ENCODE data around the gene RPAP3. TPM values are rescaled to one million over a fixed set of nuclear protein-coding genes. Genes with fewer than 3 reads are reported as not detected.
"Not testable (repeated sequence)": the region's sequence is repeated elsewhere in the genome, so short reads cannot be mapped to it uniquely, and the experiment has no call there.

RPAP3 gene
- total RNA-seq, 2 experiments from 2014 or later, result 38.4 to 40.7 TPM

- CTCF ChIA-PET, result interaction anchor here (3.1 kb wide), 1 partner anchor 10 kb away, joined by 16 read pairs; no protein-coding TSS in a partner anchor
These were observed 57.7 kb downstream of the RPAP3 start for GRCh38 chr12:47648056-47648579.

GRCh38 chr12:47642310-47642709, 63.5 kb downstream of the RPAP3 start:
- H3K4me3 Mint-ChIP-seq, H3K27me3 Mint-ChIP-seq, H3K4me1 Mint-ChIP-seq, H3K27ac Mint-ChIP-seq, DNase-seq, POLR2A ChIA-PET, CTCF ChIA-PET: not testable (repeated sequence)
- peaks cover 53% of the 10 kb centered on the region for H3K36me3 Mint-ChIP-seq (ENCODE audit: low read depth)
- H3K9me3 Mint-ChIP-seq, result peaks cover 36% of the 10 kb centered on the region

More at GRCh38 chr12:47648056-47648579, 57.7 kb downstream of the RPAP3 start:
- H3K27me3 Mint-ChIP-seq, result no peaks in the 10 kb centered on the region
- H3K4me1 Mint-ChIP-seq, result peaks cover 14% of the 10 kb centered on the region
- H3K4me3 Mint-ChIP-seq, result no peak overlapping the region
- H3K9me3 Mint-ChIP-seq, result peaks cover 10% of the 10 kb centered on the region
- peaks cover 14% of the 10 kb centered on the region for H3K36me3 Mint-ChIP-seq (ENCODE audit: low read depth)
- POLR2A ChIA-PET, result no interaction called here
- H3K27ac Mint-ChIP-seq, result no peak overlapping the region
- DNase-seq, result no peak

GRCh38 chr12:47636908-47637780, 68.7 kb downstream of the RPAP3 start:
- no peak overlapping the region for H3K27ac Mint-ChIP-seq
- POLR2A ChIA-PET, result interaction anchor here (1.3 kb wide), 1 partner anchor 421 kb away, joined by 4 read pairs; no protein-coding TSS in a partner anchor
- CTCF ChIA-PET, result interaction anchor here (0.6 to 3.6 kb wide), 14 partner anchors 9 to 604 kb away, joined by 3 to 16 read pairs (median 4); partner anchors contain the start of gene RPAP3
- peaks cover 7% of the 10 kb centered on the region for H3K4me1 Mint-ChIP-seq
- H3K27me3 Mint-ChIP-seq, result no peaks in the 10 kb centered on the region
- peaks cover 21% of the 10 kb centered on the region for H3K9me3 Mint-ChIP-seq
- no peak overlapping the region for H3K4me3 Mint-ChIP-seq
- peaks cover 52% of the 10 kb centered on the region for H3K36me3 Mint-ChIP-seq (ENCODE audit: low read depth)
- peak; percentile 54 for DNase-seq

DNA sequence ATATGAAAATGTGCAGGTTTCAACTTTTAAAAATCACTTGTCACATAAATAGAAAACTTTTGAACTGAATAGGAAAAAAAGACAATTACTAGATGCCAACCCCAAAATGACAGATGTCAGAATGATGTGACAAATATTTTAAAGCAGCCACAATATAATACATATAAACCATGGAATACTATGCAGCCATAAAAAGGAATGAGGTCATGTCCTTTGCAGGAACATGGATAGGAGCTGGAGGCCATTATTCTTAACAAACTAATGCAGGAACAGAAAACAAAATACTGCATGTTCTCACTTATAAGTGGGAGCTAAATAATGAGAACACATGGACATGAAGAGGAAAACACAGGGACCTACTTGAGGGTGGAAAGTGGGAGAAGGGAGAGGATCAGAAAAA, 70.1 kb downstream of the RPAP3 start:
- DNase-seq, POLR2A ChIA-PET, H3K4me1 Mint-ChIP-seq, H3K4me3 Mint-ChIP-seq, H3K27me3 Mint-ChIP-seq, H3K27ac Mint-ChIP-seq: not testable (repeated sequence)
- Mint-ChIP-seq H3K9me3 (peaks cover 19% of the 10 kb centered on the region), H3K36me3 (ENCODE audit: low read depth) (peaks cover 45% of the 10 kb centered on the region)
- CTCF ChIA-PET, result interaction anchor here (2.4 kb wide), 1 partner anchor 603 kb away, joined by 8 read pairs; no protein-coding TSS in a partner anchor

- no peak for DNase-seq
- Mint-ChIP-seq H3K4me1 (peaks cover 7% of the 10 kb centered on the region), H3K27ac (no peak overlapping the region), H3K36me3 (ENCODE audit: low read depth) (peaks cover 38% of the 10 kb centered on the region), H3K9me3 (peaks cover 15% of the 10 kb centered on the region), H3K27me3 (no peaks in the 10 kb centered on the region), H3K4me3 (no peak overlapping the region)
- ChIA-PET CTCF (interaction anchor here (0.8 kb wide), 1 partner anchor 40 kb away, joined by 3 read pairs; no protein-coding TSS in a partner anchor), POLR2A (no interaction called here)
These were observed 71.7 kb downstream of the RPAP3 start for GRCh38 chr12:47634127-47634526.

GRCh38 chr12:47621960-47622359, 83.9 kb downstream of the RPAP3 start:
- Mint-ChIP-seq H3K27ac (no peak overlapping the region), H3K4me1 (no peaks in the 10 kb centered on the region), H3K27me3 (no peaks in the 10 kb centered on the region), H3K36me3 (ENCODE audit: low read depth) (peaks cover 36% of the 10 kb centered on the region), H3K4me3 (no peak overlapping the region), H3K9me3 (peaks cover 16% of the 10 kb centered on the region)
- ChIA-PET POLR2A (no interaction called here), CTCF (no interaction called here)
- DNase-seq, result no peak

- no peaks in the 10 kb centered on the region for H3K4me1 Mint-ChIP-seq
- no peaks in the 10 kb centered on the region for H3K27me3 Mint-ChIP-seq
- H3K9me3 Mint-ChIP-seq, result peaks cover 22% of the 10 kb centered on the region
- DNase-seq, result no peak
- H3K4me3 Mint-ChIP-seq, result no peak overlapping the region
- H3K27ac Mint-ChIP-seq, result no peak overlapping the region
- ChIA-PET CTCF (no interaction called here), POLR2A (no interaction called here)
- H3K36me3 Mint-ChIP-seq (ENCODE audit: low read depth), result peaks cover 7% of the 10 kb centered on the region
These were observed 88.4 kb downstream of the RPAP3 start for GRCh38 chr12:47617476-47617875.

GRCh38 chr12:47616440-47616839, 89.4 kb downstream of the RPAP3 start:
- ChIA-PET CTCF (no interaction called here), POLR2A (no interaction called here)
- no peak for DNase-seq
- Mint-ChIP-seq H3K9me3 (peaks cover 27% of the 10 kb centered on the region), H3K4me3 (no peak overlapping the region), H3K4me1 (no peaks in the 10 kb centered on the region), H3K36me3 (ENCODE audit: low read depth) (peaks cover 6% of the 10 kb centered on the region), H3K27ac (no peak overlapping the region), H3K27me3 (no peaks in the 10 kb centered on the region)

GRCh38 chr12:47615711-47616110, 90.1 kb downstream of the RPAP3 start:
- Mint-ChIP-seq H3K27me3 (no peaks in the 10 kb centered on the region), H3K27ac (no peak overlapping the region), H3K9me3 (peaks cover 27% of the 10 kb centered on the region), H3K4me1 (no peaks in the 10 kb centered on the region), H3K4me3 (no peak overlapping the region), H3K36me3 (ENCODE audit: low read depth) (peaks cover 3% of the 10 kb centered on the region)
- CTCF ChIA-PET, result interaction anchor here (0.6 kb wide), 1 partner anchor 244 kb away, joined by 4 read pairs; no protein-coding TSS in a partner anchor
- no peak for DNase-seq
- POLR2A ChIA-PET, result no interaction called here

GRCh38 chr12:47614521-47614920, 91.3 kb downstream of the RPAP3 start:
- Mint-ChIP-seq H3K36me3 (ENCODE audit: low read depth) (peaks cover 3% of the 10 kb centered on the region), H3K4me1 (no peaks in the 10 kb centered on the region), H3K9me3 (peaks cover 27% of the 10 kb centered on the region), H3K4me3 (no peak overlapping the region), H3K27ac (no peak overlapping the region), H3K27me3 (no peaks in the 10 kb centered on the region)
- ChIA-PET CTCF (no interaction called here), POLR2A (no interaction called here)
- no peak for DNase-seq

- Mint-ChIP-seq H3K4me1 (no peaks in the 10 kb centered on the region), H3K27ac (no peak overlapping the region), H3K9me3 (peaks cover 29% of the 10 kb centered on the region), H3K36me3 (ENCODE audit: low read depth) (peaks cover 3% of the 10 kb centered on the region), H3K27me3 (no peaks in the 10 kb centered on the region), H3K4me3 (no peak overlapping the region)
- no peak for DNase-seq
- ChIA-PET CTCF (no interaction called here), POLR2A (no interaction called here)
These were observed 92.9 kb downstream of the RPAP3 start for GRCh38 chr12:47612953-47613352.

DNA sequence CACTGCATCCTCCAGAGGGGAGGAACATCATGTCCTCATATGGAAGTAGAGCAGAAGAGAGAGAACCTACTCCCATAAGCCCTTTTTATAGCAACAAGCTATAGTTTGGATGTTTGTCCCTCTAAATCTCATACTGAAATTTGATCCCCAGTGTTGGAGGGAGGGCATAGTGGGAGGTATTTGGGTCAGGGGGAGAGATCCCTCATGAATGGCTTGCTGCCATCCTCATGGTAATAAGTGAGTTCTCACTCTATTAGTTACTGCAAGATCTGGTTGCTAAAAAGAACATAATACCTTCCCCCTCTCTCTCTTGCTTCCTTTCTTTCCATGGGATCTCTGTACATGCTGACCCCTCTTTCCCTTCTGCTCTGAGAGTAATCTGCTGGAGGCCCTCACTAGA, 93.9 kb downstream of the RPAP3 start:
- Mint-ChIP-seq H3K36me3 (ENCODE audit: low read depth) (peaks cover 3% of the 10 kb centered on the region), H3K9me3 (peaks cover 35% of the 10 kb centered on the region), H3K4me3 (no peak overlapping the region)

More for the DNA sequence above, 93.9 kb downstream of the RPAP3 start:
- ChIA-PET CTCF (no interaction called here), POLR2A (no interaction called here)
- Mint-ChIP-seq H3K27me3 (no peaks in the 10 kb centered on the region), H3K4me1 (no peaks in the 10 kb centered on the region), H3K27ac (no peak overlapping the region)
- DNase-seq, result no peak

Measured in activated CD4-positive, alpha-beta memory T cell treated with anti-CD3 and anti-CD28 coated beads, Interleukin-2, amount 10 ng/mL, durations not matched to agents 7 days and 5 days (primary cell).